NCI-H2171 (cell line): ENCODE data around the gene GIMAP8.
"Not testable (repeated sequence)": the region's sequence is repeated elsewhere in the genome, so short reads cannot be mapped to it uniquely, and the experiment has no call there.

Source experiments
- DNase-seq: peaks from one replicate; lab custom pipeline; 2025; lab: John Stamatoyannopoulos, UW

Gene GIMAP8

DNA sequence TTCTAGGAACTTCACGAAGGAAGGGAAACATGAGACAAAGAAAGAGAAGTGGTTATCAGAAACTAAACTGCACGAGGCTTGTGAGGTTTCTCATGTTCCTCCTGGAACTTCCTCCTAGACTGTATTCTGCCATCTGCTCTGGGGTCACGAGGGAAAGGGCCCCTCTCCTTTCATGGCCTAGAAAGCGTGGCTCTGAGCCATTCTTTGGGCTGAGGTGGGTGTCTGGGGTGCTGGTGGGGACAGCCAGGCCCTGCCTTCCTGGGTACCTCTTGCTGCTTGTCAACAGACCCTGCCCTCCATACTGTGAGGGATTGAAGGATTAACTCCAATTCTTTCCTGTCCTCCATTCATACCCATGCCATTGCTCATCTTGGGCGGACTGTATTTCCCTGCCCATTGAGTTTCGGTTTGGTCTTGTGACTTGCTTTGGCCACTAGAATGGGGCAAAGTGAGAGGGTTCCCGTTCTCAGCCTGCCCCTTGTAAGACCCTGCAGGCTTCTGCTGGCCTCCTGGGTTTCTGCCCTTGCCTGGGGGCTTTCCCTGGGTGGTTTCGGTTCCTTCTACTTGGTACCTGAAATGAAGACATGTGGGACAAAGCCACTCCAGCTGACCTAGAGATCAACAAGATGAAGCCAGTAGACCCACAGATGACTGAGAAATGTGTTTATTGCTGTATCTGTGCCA lies 14.9 kb upstream of the GIMAP8 start:
- no peak for DNase-seq

DNA sequence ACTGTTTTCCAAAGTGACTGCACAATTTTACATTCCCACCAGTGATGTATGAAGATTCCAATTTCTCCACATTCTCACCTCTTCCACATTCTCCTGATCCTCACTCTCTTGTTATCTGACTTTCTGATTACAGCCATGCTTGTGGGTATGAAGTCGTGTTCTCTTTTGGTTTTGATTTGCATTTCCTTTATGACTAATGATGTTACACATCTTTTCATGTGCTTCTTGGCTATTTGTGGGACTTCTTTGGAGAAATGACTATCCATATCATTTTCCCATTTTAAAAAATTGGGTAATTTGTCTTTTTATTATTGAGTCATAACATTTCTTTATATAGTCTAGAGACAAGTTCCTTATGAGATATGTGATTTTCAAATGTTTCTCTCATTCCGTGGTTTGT lies 10.5 kb upstream of the GIMAP8 start:
- DNase-seq = no peak

GRCh38 chr7:150441524-150441923 lies 8.9 kb upstream of the GIMAP8 start:
- DNase-seq = no peak

GRCh38 chr7:150442811-150443210 lies 7.6 kb upstream of the GIMAP8 start:
- DNase-seq = no peak

DNA sequence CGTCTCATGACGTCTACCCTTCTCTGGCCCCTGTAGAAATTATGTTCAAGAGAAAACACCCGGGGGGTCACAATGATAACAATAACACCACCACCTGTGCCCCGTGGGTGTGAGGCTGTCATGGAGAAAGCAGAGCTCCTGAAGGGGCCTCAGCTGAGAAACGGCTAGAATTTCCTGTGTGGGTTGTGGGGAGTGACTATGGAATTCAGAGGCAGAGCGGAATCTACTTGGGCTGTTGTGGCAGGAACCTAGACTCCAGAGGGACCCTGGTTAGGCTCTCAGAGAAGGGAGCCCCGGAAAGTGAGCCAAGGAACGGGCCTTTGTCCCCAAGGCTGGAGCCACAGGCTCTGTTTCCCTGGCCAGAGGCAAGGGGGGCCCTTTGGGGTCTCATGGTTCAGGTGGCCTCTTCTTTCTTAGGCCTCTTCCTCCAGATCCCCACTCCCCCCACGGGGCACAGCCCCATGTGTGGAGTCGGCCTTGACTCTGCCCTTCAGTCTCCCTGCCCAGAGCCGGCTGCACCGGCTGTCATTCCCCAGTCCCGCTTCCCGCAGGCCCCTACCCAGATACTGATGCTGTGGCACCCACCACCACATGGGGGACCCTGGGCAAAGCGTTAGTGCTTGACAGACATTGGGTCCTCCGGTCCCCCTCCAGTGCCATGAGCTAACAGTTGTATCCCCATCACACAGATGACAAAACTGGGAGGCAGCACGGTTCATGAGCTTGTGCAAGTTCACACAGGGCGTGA lies 6.5 kb upstream of the GIMAP8 start:
- no peak for DNase-seq

DNA sequence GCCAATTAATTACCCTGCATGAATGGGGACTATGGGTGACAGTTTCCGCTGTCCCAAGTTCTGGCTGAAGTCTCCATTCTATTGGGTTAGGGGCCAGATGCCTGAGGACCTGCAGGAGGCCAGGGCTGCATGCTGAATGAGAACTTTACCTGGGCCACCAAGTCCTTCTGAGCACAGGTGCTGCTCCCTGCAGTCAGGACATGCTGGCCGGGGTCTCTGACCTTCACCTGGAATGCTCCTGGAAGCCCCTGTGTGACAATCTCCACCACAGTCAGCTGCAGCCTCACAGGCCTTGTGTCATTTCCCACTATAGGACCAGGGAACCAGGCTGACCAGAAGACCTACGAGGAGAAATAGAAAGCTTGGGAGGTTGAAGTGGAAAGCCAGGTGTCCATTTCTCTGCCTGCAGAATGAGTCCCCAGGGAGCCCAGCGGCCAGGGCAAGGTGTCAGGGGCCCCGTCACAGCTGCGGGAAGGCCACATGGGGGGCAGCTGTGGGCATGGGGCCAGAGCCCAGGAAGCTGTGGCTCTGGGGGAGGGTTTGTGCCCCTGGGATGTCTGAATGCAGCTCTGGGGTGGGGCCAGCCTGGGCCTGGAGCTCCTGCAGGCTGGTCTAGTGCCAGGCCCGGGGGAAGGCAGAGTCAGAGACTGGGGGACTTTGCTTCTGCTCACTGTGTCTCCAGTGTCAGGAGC lies 5.6 kb upstream of the GIMAP8 start:
- no peak for DNase-seq

DNA sequence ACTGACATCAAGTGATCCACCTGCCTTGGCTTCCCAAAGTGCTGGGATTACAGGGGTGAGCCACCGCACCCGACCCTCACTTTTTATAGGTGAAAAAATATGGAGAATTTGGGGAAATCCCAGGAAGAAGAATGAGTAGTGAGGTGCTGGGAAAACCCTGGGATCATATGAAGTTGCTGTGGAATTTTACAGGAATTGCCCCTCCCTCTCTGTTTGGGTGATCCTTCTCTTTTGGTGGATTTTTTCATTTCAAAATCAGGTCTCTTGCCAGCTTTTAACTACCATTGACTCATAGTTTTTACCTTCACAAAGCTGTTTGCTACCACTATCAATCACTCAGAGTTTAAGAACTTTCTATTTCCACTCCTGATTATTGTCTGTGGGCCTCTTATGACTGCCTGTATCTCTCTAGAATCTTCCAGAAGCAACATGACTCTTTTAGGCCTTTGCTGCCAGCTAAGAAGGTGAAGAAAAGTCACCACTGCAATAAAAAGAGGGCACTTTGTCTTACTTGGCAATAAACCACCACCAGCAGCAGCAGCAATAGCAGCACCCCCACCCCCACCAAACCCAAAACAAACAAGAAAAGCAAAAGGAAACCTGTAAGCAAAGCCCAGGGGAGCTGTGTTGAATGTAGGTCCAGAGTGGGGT lies 4.0 kb upstream of the GIMAP8 start:
- DNase-seq = no peak

GRCh38 chr7:150447966-150448788 lies 2.3 kb upstream of the GIMAP8 start:
- no peak for DNase-seq

GRCh38 chr7:150448789-150449147 lies 1.7 kb upstream of the GIMAP8 start:
- DNase-seq = peak; percentile 70

- DNase-seq = no peak
These were observed 1.1 kb upstream of the GIMAP8 start for GRCh38 chr7:150449206-150449952.

DNA sequence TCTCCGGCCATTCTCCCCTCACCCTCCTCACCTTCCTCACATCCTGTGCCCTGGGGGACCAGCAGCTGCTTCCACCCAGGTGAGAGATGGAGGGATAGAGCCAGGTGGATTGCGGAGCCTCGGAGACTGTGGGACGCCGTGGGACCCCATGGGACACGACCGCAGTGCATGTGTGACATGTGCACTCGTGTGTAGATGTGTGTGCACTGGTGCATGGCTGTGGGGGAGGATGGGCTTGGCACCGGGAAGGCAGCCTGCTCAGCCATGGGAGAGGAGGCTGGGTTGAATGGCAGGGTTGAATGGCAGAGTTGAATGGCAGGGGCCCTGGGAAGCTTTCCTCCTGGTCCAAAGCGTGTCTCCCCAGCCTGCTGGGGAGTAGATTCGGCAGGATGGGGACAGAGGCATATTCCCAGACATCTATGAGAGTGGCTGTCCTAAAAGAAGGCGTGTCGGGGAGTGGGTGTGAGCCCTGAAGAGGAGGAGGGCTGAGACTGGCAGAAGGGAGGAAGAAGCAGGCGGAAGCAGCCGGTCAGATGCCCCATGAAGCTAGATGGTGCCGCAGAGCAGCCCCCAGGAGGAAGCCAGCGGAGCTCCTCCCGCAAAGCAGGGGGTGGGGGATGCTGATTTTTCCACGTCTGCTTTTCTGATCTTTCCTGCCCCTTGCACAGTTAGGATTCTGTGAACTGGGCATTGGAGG lies 815 bp downstream of the GIMAP8 start:
- peak; percentile 40 for DNase-seq

DNA sequence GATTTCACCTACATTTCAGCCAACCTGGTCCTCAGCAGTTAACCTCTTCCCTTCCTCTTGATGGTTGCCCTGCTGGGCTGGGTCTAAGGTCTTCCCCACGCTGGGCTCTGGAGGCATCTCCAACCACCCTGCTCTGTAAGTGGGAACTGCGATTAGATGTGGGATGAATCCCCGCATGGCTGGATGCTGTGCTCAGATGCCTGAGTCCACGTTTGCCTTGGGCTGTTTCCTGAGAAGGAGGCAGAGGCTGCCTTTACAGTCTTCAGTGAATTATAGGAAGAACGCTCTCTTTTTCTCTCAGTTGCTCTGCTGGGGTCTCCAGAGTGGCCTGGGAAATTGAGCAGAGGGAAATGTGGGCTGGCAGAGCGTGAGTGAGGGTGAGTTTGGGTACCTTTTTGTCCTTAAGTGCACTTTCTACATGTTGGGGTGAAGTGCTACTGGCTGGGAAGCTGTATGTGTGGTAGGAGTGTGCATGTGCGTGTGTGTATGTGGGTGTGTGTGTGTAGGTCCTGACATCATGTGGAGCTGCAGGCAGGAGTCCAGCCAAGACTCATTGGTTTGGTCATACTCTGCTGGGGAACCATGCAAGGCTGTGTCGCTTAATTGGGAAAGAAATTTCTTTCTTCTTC lies 1.5 kb downstream of the GIMAP8 start:
- DNase-seq = no peak

DNA sequence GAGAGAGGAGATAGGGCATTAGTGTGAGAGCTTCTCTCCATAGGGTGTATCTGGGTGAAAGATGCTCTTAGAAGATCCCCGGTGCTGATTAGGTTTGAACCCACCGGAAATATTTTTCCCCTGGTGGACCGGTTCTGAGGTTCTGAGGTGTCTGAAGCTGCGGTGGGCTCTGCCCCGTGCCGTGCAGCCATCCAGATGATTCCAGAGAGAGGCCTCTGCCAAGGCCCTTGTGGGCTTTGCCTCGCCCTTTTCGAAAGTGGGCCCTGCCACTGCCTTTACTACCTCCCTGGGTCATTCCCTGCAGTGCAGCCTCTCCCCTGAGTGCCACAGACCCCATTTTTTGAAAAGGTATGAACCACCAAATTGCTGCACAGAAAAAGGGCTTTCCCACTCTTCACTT lies 2.8 kb downstream of the GIMAP8 start:
- no peak for DNase-seq

- DNase-seq = no peak
These were observed 3.5 kb downstream of the GIMAP8 start for GRCh38 chr7:150453892-150454291.

- not testable (repeated sequence) for DNase-seq
These were observed 6.6 kb downstream of the GIMAP8 start for GRCh38 chr7:150457064-150457463.

DNA sequence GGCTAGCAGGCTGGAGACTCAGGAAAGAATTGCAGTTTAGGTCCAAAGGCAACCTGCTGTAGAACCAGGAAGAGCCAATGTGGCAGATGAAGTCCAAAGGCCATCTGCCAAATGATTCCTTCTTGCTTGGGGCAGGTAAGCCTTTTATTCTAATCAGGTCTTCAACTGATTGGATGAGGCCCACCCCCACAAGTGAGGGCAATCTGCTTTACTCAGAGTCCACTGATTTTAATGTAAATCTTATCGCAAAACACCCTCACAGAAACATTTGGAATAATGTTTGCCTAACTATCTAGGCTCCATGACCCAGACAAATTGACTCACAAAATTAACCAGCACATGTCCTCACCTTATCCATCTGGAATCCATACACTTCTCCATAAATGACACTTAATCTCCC lies 7.8 kb downstream of the GIMAP8 start:
- DNase-seq = no peak

DNA sequence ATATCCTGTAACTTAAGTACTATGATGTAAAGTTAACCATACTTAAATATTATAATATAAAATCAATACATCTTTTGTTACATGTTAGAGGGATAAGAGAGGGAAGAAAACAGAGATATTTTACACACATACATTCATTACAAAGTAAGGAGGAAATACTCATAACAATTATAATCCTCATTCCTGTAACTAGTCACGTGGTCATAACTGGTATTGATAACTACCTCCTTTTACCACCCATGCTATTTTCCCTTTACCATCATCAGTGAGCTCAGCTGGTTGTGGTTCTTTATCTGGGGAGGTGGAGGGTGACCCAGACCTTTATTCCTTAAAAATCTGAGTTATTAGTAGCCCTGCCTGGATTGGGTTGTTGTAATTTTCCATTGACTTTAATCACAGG lies 8.3 kb downstream of the GIMAP8 start:
- no peak for DNase-seq

GRCh38 chr7:150461520-150461919 lies 11.1 kb downstream of the GIMAP8 start:
- DNase-seq = no peak

DNA sequence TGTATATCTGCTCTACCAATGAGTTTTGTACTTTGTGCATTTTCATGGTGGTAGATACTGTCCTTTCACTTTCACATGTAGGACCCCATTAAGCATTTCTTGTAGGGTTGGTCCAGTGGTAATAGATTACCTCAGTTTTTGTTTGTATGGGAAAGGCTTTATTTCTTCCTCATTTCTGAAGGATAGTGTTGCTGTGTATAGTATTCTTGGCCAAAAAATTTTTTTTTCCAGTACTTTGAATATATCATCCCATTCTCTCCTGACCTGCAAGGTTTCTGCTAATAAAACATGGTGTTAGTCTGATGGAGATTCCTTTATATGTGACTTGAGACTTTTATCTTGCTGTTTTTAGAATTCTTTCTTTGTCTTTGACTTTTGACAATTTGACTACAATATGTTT lies 12.0 kb downstream of the GIMAP8 start:
- no peak for DNase-seq

DNA sequence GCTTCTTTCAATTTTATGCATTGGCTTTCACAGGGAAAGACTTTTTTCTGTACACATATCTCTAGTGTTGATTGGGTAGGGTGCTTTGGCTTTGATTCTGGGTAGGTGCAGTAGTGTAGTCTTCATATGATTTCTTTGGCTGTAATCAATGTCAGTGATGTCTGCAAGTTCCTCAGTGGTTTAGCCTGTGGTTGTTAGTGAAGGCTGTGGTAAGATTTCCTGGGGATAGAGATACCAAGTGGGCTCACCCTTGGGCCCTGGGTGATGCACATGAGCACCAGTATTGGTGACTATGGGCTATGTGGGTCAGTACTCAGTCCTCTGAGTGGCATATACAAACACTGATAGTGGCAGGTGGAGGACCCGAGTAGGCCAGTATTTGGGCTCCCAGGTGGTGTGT lies 13.0 kb downstream of the GIMAP8 start:
- no peak for DNase-seq
